ENCODE data around the gene EXT2.

The EXT2 gene

DNA sequence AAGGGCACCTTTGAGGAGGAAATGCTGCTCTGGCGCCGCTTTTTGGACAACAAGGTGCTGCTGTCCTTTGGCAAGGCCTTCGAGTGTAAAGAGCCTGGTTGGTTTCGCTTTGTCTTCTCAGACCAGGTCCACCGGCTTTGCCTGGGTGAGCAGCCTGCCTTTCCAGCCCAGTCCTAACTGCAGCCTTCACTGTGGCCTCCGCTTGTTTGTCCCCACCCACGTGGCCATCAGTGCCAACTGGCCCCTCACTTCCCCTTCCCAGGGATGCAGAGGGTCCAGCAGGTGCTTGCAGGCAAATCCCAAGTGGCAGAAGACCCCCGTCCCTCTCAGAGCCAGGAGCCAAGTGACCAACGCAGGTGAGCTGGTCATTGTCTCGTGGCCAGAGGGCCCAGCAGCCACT lies 12.0 kb upstream of the EXT2 start:
- DNase-seq: no peak
- in situ Hi-C loops (cut with MboI; ENCODE audit: low pct_unique_long_range_greater_than_20kb, low sequenced_read_pairs): no loop called here

DNA sequence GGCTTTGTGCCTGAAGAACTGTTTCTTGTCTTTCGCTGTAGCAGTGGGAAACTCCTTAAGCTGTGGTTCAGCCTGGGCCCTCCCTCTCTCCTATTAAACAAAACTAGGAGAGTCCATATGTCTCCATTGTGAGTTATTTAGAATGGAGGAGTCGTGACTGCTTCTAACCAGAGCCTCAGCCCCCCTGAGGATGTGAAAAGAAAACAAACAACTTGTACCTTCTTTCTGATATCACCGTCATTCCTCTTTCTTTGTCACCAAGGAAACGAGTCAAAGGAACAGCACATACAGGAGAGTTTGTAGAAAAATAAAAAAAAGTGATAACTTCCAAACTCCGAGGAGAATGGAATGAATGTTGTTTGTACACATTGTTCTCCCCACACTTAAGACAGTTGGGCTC lies 11.6 kb upstream of the EXT2 start:
- DNase-seq: no peak
- in situ Hi-C loops (cut with MboI; ENCODE audit: low pct_unique_long_range_greater_than_20kb, low sequenced_read_pairs): no loop called here

DNA sequence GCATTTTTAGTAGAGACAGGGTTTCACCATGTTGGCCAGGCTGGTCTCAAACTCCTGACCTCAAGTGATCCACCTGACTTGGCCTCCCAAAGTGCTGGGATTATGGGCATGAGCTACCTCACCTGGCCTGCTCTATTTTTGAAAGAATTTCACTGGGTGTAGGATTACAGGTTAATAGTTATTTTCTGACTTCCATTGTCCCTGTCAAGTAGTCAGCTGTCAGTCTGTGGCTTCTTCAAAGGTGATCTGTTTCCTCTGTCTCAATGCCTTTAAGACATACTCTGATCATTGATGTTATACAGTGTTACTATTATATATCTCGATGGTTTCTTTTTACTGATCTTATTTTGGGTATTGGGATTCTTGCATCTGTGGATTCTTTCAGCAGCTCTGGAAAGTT lies 10.1 kb upstream of the EXT2 start:
- in situ Hi-C loops (cut with MboI; ENCODE audit: low pct_unique_long_range_greater_than_20kb, low sequenced_read_pairs): no loop called here
- no peak for DNase-seq

DNA sequence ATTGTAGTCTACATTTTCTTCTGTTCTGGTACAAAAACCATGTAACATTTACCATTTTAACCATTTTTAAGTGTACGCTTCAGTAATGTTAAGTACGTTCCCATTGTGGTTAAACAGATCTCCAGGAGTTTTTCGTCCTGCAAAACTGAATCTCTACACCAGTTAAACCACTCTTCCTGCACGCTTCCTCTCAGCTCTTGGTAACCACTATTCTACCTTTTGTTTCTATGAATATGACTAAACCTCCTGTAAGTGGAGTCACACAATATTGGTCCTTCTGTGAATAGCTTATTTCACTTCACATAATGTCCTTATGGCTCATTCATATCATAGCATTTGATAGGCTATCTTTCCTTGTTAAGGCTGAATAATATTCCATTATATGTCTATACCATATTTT lies 7.1 kb upstream of the EXT2 start:
- DNase-seq: no peak
- in situ Hi-C loops (cut with MboI; ENCODE audit: low pct_unique_long_range_greater_than_20kb, low sequenced_read_pairs): no loop called here

DNA sequence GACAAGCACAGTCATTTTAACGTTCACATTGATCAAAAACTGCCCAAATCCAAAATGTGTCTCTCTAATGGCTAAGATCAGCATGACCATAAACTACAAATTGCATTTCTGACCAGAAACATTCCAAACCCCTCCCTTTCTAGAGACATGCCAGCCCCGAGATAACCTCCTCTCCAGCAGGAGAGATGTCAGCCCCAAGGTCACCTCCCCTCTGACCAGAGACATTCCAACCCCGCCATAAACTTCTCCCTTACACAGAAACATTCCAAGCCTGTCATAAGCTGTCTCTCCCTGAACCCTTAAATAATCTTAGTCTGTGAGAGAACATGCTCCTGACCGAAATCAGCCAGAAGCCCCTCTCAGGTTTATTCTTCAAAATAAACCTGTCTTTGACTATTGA lies 6.6 kb upstream of the EXT2 start:
- in situ Hi-C loops (cut with MboI; ENCODE audit: low pct_unique_long_range_greater_than_20kb, low sequenced_read_pairs): no loop called here

DNA sequence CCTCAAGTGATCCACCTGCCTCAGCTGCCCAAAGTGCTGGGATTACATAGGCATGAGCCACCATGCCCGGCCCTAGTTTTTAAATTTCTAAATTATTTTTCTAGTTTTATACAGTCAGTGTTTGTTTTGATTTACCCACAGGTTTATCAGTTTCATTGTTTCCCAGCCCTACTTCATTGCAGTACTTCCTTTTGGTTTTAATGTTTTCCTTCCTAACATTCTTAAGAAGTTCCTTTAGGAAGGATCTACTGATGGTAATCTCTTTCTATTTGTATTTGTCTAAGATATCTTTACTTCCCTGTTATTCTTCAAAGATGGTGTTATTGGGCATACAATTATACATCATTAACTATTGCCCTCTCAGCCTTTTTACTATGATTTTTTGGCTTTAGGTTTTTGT lies 4.9 kb upstream of the EXT2 start:
- in situ Hi-C loops (cut with MboI; ENCODE audit: low pct_unique_long_range_greater_than_20kb, low sequenced_read_pairs): no loop called here
- no peak for DNase-seq

More for the DNA sequence above, 6.6 kb upstream of the EXT2 start:
- no peak for DNase-seq

DNA sequence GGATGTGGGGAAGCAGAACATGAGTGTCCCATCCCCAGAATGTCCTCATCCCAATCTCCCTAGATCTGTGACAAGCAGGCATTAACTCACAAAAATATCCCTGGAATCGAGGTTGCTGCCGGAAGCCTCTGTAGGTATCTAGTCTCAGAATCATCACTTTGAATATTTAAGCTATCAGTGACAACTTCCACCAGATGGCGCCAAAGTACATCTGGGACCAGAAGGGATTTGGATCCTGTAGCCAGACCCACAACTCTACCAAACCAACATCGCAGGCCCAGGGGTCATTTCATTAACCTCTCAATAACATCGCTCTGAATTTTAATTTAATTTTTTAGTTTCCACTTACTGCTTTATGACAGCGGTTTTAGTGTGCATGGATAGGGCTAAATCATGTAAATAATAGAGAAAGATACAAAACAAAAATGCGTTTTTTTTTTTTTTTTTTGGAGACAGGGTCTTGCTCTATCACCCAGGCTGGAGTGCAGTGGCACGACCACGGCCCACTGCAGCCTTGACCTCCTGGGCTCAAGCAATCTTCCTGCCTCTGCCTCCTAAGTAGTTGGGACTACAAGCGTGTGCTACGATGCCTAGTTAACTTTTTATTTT lies 1.1 kb upstream of the EXT2 start:
- in situ Hi-C loops (cut with MboI; ENCODE audit: low pct_unique_long_range_greater_than_20kb, low sequenced_read_pairs): no loop called here
- peak; percentile 67 for DNase-seq

DNA sequence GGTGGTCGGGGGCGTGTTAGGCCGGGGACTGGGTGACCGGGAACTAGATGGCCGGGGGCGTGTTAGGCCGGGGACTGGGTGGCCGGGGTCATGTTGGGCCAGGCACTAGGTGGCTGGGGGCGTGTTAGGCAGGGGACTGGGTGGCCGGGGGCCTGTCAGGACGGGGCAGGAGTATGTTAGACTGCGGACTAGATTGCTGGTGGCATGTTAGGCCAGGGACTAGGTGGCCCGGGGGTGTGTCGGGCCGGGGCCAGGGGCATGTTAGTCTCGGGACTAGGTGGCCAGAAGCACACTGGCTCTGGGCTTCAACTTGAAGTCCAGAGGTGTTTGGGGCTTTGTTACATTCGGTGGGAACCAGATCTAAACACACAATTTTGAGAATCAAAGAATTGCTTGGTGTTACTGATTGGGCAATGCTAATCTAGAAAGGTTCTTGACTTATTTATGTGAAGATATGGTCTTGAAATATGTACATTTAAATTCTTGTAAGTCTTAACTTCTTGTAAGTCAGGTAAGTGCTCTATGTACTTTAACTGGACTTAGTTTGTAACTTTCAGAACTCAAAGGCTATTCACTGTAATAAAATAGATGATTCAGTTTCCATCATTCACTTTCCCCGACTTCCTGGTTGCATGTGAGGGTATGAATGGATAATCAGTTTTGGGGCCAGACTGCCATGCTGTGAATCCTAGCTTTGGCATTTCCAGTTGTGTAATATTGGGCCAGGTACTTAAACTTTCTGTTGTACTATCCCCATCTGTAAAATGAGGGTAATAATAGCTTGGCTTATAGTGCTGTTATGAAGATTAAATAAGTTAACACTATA lies 1.1 kb downstream of the EXT2 start:
- in situ Hi-C loops (cut with MboI; ENCODE audit: low pct_unique_long_range_greater_than_20kb, low sequenced_read_pairs): no loop called here
- peak; percentile 17 for DNase-seq

DNA sequence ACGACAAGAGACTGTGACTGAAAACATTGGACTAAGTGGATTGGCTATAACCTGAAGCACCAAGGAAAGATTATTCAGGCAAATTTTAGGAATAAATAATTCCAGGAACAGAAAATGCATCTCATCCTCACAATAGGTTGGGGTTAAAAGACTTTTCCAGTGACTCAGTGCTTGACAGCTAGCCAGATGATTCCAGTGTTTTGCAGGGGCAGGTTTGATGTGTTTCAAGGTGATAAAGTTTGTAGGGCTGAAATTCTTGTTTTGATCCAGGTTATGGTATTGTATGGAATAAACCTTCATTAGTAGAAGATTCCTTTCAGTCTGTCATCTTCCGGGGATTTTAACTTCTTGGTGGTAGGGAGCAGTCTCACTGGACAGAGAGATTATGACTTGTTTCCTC lies 2.3 kb downstream of the EXT2 start:
- in situ Hi-C loops (cut with MboI; ENCODE audit: low pct_unique_long_range_greater_than_20kb, low sequenced_read_pairs): no loop called here
- DNase-seq: no peak

DNA sequence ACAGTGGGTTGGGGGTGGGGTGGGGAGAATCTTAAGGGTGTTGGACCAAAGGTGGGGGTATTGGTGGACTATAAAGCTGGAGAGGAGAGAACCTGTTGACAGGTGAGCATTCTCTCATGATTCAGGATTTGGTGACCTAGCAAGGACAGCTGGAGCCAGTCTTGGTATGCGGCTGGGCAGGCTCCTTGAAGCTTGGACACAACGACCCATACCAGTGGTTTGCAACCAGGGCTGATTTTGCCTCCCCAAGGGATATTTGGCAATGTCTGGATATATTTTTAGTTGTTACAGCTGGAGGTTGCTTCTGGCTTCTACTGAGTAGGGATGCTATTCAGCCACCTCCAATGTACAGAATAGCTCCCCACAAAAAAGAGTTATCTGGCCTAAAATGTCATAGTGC lies 5.6 kb downstream of the EXT2 start:
- DNase-seq: no peak
- in situ Hi-C loops (cut with MboI; ENCODE audit: low pct_unique_long_range_greater_than_20kb, low sequenced_read_pairs): no loop called here

DNA sequence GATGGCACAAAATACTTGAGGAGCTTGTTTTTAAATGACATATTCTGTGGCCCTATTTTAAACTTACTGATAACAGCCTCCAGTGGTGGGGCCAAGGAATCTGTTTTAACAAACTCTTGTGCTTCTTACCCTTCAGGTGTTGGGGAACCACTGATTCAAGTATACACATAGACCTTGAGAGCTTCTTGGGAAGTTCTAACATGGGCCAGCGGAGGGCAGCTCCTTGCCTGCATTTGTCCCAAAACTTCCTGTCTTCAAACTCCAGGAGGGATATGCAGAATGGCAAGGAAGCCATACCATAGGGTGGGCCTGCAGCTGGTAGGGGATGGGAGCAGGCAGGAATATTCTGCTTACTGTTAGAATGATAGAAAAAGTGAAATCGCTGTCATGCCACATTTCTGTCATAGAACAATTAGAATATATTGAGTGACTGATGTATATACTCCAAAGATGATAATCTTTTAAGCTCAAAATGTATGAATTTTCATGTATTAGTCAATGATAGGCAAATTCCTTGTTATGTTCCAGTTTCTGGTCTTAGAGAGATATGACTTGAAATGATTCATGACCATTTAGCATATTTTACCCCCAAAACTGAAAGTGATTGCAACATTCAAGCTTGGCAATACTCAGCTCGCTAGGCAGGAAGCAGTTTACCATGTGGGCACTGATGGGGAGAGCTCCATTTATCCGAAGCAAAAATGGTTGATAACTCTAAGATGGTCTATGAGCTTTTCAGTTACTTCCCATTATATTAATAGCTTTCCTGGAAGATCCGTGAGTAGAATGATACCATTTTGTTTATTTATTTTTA lies 9.2 kb downstream of the EXT2 start:
- in situ Hi-C loops (cut with MboI; ENCODE audit: low pct_unique_long_range_greater_than_20kb, low sequenced_read_pairs): no loop called here
- no peak for DNase-seq

DNA sequence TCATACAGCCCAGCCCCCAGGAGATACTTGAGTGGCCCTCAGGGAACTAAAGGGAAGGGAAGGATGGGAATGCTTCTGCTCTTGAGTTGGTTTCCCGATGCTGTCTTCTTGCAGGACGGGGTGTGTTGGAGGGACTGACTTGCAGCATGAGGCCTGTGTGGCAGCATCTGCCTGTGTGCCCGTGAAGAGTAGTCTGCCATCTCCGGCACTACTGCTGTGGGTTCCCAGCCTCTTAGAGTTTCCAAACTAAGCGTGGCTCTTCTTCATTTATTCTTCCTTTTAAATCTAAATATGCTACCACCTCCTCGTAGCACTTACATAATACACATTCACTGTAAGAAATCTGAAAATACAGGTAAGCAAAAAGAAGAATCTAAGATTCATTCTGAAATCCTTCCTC lies 12.8 kb downstream of the EXT2 start:
- in situ Hi-C loops (cut with MboI; ENCODE audit: low pct_unique_long_range_greater_than_20kb, low sequenced_read_pairs): no loop called here
- DNase-seq: no peak

DNA sequence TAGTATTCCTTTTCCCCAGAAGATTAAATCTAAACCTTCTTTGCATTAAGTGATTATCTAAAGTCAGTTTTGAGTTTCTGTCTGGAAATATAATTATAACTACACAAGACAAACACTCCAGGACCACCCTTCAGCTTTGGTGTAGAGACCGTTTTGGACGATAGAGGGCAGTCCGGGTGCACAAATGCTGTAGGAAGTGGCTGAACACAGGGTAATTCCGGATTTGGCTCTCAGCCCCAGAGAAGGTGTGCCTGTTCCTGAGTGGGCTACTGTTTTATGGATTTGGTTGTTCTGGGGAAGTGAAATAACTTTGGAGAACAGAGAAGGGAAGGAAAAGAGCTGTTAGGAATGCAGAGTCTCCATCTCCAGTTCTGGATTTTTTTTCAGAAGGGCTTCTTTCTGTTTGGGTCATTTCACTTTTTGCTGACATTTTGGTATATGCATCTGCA lies 14.8 kb downstream of the EXT2 start:
- DNase-seq: peak; percentile 66
- in situ Hi-C loops (cut with MboI; ENCODE audit: low pct_unique_long_range_greater_than_20kb, low sequenced_read_pairs): no loop called here

DNA sequence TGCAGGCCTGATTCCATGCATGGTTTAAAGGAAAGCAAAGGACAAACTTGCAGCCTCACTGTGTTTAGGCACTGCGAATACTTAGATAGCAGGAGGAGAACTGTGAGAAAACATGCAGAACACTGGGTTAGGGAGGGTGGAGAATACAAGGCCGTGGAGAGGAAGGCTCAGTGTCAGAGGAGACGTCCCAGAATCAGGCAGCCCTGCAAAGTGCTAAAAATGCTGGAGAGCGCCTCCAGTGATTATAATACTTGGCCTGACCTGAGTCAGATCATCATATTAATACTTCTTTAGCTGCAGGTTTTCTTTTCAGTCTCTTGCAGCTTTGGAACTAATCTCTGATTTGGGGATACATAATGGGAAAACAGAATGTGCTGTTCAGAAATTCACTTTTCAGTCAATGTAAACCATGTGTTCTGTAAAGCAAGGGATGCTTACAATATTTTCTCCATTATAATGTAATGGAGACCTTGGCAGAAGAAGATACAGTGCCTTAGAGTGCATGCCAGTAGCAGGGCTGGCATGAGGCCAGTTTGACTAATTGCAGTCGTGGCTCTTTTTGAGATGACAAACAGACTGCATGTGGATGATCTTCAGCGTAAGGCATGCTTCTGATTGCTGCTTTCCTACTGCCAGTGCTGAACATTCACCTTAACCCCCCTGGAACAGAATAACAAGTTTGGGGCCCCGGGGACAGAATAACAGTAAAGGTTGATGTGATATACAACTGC lies 16.8 kb downstream of the EXT2 start:
- no peak for DNase-seq
- in situ Hi-C loops (cut with MboI; ENCODE audit: low pct_unique_long_range_greater_than_20kb, low sequenced_read_pairs): no loop called here

DNA sequence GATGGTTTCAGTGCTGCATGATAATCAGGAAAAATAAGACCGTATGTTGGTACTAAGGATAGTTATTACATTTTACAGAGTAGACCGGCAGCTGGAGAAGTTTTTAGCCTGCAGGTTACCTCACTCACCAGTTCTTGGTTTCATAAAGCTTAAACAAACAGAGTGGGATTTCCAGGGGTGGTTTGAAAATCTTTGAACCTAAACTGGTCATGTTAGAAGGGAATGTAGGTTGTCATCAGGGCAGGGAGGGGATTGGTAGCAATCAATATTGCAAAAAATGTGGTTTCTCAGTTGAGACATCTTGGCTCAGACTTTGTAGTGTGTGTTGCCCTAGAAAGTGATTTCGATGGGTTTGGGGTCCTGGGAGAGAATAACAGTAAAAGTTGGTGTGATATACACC lies 17.5 kb downstream of the EXT2 start:
- in situ Hi-C loops (cut with MboI; ENCODE audit: low pct_unique_long_range_greater_than_20kb, low sequenced_read_pairs): no loop called here
- no peak for DNase-seq

DNA sequence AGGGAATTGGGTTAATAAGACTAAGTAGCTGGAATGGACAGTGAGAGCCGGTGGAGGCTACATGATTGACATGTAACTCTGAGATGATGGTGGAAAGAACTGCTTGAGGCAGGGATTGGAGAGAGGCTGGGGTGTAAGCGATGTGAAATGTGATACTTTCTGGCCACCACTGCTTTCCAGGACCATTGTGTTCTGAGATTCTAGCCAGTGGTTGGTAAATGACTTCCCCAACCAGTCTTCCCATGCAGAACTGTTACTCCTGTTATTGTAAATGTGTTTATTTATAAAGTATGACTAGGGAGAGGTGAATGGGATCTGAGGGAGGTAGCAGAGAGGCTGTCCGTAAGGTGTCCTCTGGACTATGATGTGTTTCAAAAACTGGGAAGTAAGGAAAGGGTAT lies 18.1 kb downstream of the EXT2 start:
- in situ Hi-C loops (cut with MboI; ENCODE audit: low pct_unique_long_range_greater_than_20kb, low sequenced_read_pairs): no loop called here
- DNase-seq: no peak

DNA sequence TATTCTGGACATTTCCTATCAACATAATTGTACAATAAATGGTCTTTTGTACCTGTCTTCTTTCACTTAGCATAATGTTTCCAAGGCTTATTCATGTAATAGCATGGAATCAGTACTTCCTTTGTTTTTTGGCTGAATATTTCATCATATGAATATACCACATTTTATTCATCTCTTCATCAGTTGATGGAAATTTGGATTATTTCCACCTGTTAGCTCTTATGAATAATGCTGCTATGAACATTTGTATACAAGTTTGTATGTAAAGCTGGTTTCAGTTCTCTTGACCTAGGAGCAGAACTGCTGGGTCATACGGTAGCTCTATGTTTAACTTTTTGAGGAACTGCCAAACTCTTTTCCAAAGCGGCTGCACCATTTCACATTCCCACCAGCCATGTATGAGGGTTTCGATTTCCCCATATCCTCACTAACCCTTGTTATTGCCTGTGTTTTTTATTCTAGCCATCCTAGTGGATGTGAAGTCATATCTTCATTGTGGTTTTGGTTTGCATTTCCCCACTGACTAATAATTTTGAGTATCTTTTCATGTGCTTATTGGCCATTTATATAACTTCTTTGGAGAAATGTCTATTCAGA lies 20.9 kb downstream of the EXT2 start:
- in situ Hi-C loops (cut with MboI; ENCODE audit: low pct_unique_long_range_greater_than_20kb, low sequenced_read_pairs): no loop called here

DNA sequence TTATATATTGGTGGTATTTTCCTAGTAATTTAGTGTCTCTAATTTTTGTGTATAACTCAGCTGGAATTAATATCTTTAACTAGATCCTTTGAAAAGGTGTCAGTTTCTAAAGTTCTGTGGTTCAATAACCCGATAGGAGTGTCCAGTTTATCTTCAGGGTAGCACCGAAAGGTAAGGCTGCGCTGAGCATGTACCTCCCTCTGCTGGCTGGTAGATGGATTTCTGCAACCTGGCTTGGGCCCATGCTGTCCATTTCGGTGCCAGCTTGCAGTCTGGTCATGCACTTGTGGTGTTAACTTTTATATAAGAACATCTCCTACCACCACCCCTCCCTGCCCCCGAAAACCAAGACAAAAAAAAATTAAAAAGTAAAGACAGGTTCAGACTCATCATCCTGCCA lies 24.7 kb downstream of the EXT2 start:
- no peak for DNase-seq
- in situ Hi-C loops (cut with MboI; ENCODE audit: low pct_unique_long_range_greater_than_20kb, low sequenced_read_pairs): no loop called here

More for the DNA sequence above, 20.9 kb downstream of the EXT2 start:
- DNase-seq: no peak

DNA sequence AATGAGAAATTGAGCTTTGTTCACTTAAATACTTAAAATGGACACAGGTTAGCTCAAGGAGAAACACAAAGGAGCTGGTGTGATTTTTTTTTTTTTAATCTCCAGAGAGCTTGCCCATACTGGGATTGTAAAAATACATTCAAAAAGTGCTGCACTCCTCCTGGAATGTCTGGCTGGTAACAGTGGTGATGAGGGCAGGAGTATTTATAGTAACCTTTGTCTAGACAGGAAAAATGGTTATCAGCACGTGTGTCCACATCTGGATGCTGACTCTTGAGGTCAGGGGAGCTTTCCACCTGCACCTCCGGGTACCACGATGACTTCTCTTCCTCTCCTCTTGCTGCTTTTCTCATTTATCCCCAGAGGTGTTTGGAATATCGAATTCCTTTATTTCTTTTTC lies 30.1 kb downstream of the EXT2 start:
- in situ Hi-C loops (cut with MboI; ENCODE audit: low pct_unique_long_range_greater_than_20kb, low sequenced_read_pairs): loop anchor here (25.0 kb wide), 1 partner anchor 412 kb away; no protein-coding TSS in a partner anchor
- DNase-seq: no peak

Measured in KBM-7 (cell line).